SK-MEL-5 (cell line): ENCODE data around the gene MYO5A. TPM values are rescaled to one million over a fixed set of nuclear protein-coding genes. Genes with fewer than 3 reads are reported as not detected.
"Not testable (repeated sequence)": the region's sequence is repeated elsewhere in the genome, so short reads cannot be mapped to it uniquely, and the experiment has no call there.

Source experiments
- DNase-seq: peaks from one replicate; pipeline ENCODE4 v3.0.0-alpha.2; 2016; ENCODE audit warnings: low read depth, low spot score
- in situ Hi-C: cut with HindIII; loops from 2 replicates; pipeline ENCODE4 v1.10.0; 2016; ENCODE audit warnings: low sequenced_read_pairs, high pct_unique_total_duplicates, low pct_unique_long_range_greater_than_20kb
- total RNA-seq: library from RNA; depleted of rRNA; stranded (reverse); fragments of >200 nt; shearing (Covaris generic); gene quantifications from 2 replicates; pipeline ENCODE4 v1.2.3, GENCODE V29; 2014

MYO5A gene
- total RNA-seq, 1 experiment from 2014 or later: 103 TPM

- DNase-seq: no peak
- in situ Hi-C loops: no loop called here
Observed at GRCh38 chr15:52294881-52295420, 233.7 kb downstream of the MYO5A start.

- in situ Hi-C loops: no loop called here
- DNase-seq: no peak
Observed at GRCh38 chr15:52292780-52293392, 235.8 kb downstream of the MYO5A start.

- DNase-seq: no peak
- in situ Hi-C loops: no loop called here
Observed at GRCh38 chr15:52291204-52291603, 237.5 kb downstream of the MYO5A start.

GRCh38 chr15:52290800-52291199 lies 237.9 kb downstream of the MYO5A start:
- no peak for DNase-seq
- in situ Hi-C loops: no loop called here

- DNase-seq: no peak
- in situ Hi-C loops: no loop called here
Observed at GRCh38 chr15:52290329-52290728, 238.4 kb downstream of the MYO5A start.

- no peak for DNase-seq
- in situ Hi-C loops: no loop called here
Observed at GRCh38 chr15:52289629-52290081, 239.0 kb downstream of the MYO5A start.

- in situ Hi-C loops: no loop called here
Observed at GRCh38 chr15:52288986-52289385, 239.7 kb downstream of the MYO5A start.

GRCh38 chr15:52288051-52288942 lies 240.4 kb downstream of the MYO5A start:
- no peak for DNase-seq
- in situ Hi-C loops: no loop called here

More at GRCh38 chr15:52288986-52289385, 239.7 kb downstream of the MYO5A start:
- DNase-seq: no peak

GRCh38 chr15:52287114-52287513 lies 241.6 kb downstream of the MYO5A start:
- in situ Hi-C loops: no loop called here
- no peak for DNase-seq

- DNase-seq, in situ Hi-C loops: not testable (repeated sequence)
Observed at GRCh38 chr15:52285941-52286340, 242.7 kb downstream of the MYO5A start.

- in situ Hi-C loops: no loop called here
- no peak for DNase-seq
Observed at GRCh38 chr15:52284164-52284563, 244.5 kb downstream of the MYO5A start.

- in situ Hi-C loops: no loop called here
- no peak for DNase-seq
Observed at GRCh38 chr15:52283281-52283680, 245.4 kb downstream of the MYO5A start.

GRCh38 chr15:52282418-52282817 lies 246.3 kb downstream of the MYO5A start:
- no peak for DNase-seq
- in situ Hi-C loops: no loop called here

GRCh38 chr15:52281085-52282035 lies 247.3 kb downstream of the MYO5A start:
- in situ Hi-C loops: no loop called here
- DNase-seq: no peak

- in situ Hi-C loops: no loop called here
- DNase-seq: no peak
Observed at GRCh38 chr15:52280326-52281084, 248.2 kb downstream of the MYO5A start.

- in situ Hi-C loops: no loop called here
- DNase-seq: no peak
Observed at GRCh38 chr15:52278636-52279367, 249.9 kb downstream of the MYO5A start.
